ENCODE results near the gene CHAC1.

DNA sequence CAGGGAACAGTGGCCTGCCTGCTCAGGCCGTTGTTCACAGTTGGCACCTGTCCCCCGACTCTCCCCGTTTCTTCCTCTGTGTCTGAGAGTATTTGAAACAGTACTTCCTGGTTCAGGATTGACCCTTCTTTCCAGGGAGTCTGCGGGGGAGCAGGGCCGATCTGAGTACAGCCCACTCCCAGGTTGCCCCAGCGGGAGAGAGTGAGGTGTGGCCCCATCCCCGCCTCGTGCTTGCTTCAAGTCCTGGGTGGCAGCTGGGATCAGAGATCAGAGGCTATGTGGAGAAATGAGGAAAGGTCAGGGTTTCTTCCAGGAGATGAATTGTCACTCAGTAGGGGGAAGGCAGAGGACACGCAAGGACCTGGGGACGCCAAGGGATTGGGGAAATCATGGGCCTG is 30.7 kb upstream of the CHAC1 start:
- no peak for TF ChIP-seq CTCF (IDR thresholded peaks at IDR 0.05; ENCODE audit: low read length)
- TF ChIP-seq EZH2 (optimal IDR thresholded peaks at IDR 0.05; ENCODE audit: low read depth, low read length): no peak
